Glutamatergic neuron (in vitro differentiated cells): ENCODE data around the gene NEURL1B. TPM values are rescaled to one million over a fixed set of nuclear protein-coding genes. Genes with fewer than 3 reads are reported as not detected.

Experiments used
- DNase-seq: peaks from one replicate; pipeline ENCODE4 v3.0.0; 2022
- H3K27ac Mint-ChIP-seq: one replicate; pipeline ENCODE4 v1.8.0; 2020; ENCODE audit warnings: mild to moderate bottlenecking, mixed read lengths, inconsistent platforms; ENCODE audit not compliant: unreplicated experiment
- H3K27me3 Mint-ChIP-seq: one replicate; pipeline ENCODE4 v1.8.0; 2020; ENCODE audit warnings: mild to moderate bottlenecking, moderate library complexity, mixed read lengths, inconsistent platforms; ENCODE audit not compliant: unreplicated experiment
- H3K36me3 Mint-ChIP-seq: one replicate; pipeline ENCODE4 v1.8.0; 2020; ENCODE audit warnings: mild to moderate bottlenecking, mixed read lengths, inconsistent platforms; ENCODE audit not compliant: unreplicated experiment
- H3K4me1 Mint-ChIP-seq: one replicate; pipeline ENCODE4 v1.8.0; 2020; ENCODE audit warnings: mild to moderate bottlenecking, low read depth, mixed read lengths, inconsistent platforms; ENCODE audit not compliant: unreplicated experiment
- H3K4me3 Mint-ChIP-seq: one replicate; pipeline ENCODE4 v1.8.0; 2020; ENCODE audit warnings: mild to moderate bottlenecking, mixed read lengths, inconsistent platforms; ENCODE audit not compliant: unreplicated experiment
- H3K9me3 Mint-ChIP-seq: one replicate; pipeline ENCODE4 v1.8.0; 2020; ENCODE audit warnings: mild to moderate bottlenecking, moderate library complexity, mixed read lengths, inconsistent platforms; ENCODE audit not compliant: unreplicated experiment
- CTCF ChIP-seq: fragments of 200-600 bp; sonication (generic); IDR thresholded peaks from one replicate; pipeline ENCODE4 v1.5.0; 2021; ENCODE audit not compliant: partially characterized antibody, unreplicated experiment
- total RNA-seq: library from RNA; stranded (reverse); fragmentation: NEBNext Ultra II Directional; extraction: Animal tissue kit (Norgen Biotek cat#: 25700); gene quantifications from one replicate; pipeline ENCODE4 v1.2.1, GENCODE V29; 2021; ENCODE audit not compliant: unreplicated experiment

The NEURL1B gene
- total RNA-seq, 1 donor from 2014 or later: 11.4 TPM

DNA sequence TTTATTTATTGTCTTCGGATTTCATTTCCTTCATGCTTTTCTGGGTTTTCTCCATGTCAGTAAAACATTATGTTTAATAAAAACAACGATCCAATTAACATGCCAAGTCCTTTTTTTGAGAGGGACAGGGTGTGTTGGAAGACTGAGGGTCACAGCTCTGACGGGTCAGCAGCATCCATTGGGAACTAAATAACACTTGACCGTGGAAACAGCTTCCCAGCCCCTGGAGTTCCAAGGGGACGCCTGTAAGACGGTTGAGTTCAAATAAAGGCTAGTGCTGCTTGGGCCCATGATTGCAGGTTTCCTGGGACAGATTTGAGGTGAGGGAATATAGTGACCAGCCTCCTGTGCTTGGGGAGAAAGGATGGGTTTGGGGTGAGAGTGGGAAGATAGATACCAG, 30.4 kb upstream of the NEURL1B start:
- Mint-ChIP-seq H3K4me1 (peaks cover 2% of the 10 kb centered on the region), H3K27ac (no peak overlapping the region), H3K4me3 (no peak overlapping the region), H3K9me3 (no peaks in the 10 kb centered on the region), H3K27me3 (no peaks in the 10 kb centered on the region), H3K36me3 (peaks cover 8% of the 10 kb centered on the region)
- DNase-seq: no peak
- TF ChIP-seq CTCF: no peak

- peaks cover 2% of the 10 kb centered on the region for H3K4me1 Mint-ChIP-seq
- DNase-seq: no peak
Observed at GRCh38 chr5:172611913-172612312, 29.1 kb upstream of the NEURL1B start.

GRCh38 chr5:172612771-172613170, 28.3 kb upstream of the NEURL1B start:
- Mint-ChIP-seq H3K9me3 (no peaks in the 10 kb centered on the region), H3K4me1 (peaks cover 2% of the 10 kb centered on the region), H3K27ac (no peak overlapping the region), H3K27me3 (peaks cover 2% of the 10 kb centered on the region), H3K4me3 (no peak overlapping the region), H3K36me3 (peaks cover under 1% of the 10 kb centered on the region)
- DNase-seq: no peak
- TF ChIP-seq CTCF: no peak

More at GRCh38 chr5:172611913-172612312, 29.1 kb upstream of the NEURL1B start:
- Mint-ChIP-seq H3K27ac (no peak overlapping the region), H3K27me3 (peaks cover 2% of the 10 kb centered on the region), H3K9me3 (no peaks in the 10 kb centered on the region), H3K36me3 (peaks cover 8% of the 10 kb centered on the region), H3K4me3 (no peak overlapping the region)
- no peak for TF ChIP-seq CTCF

- Mint-ChIP-seq H3K9me3 (peaks cover 2% of the 10 kb centered on the region), H3K36me3 (no peaks in the 10 kb centered on the region), H3K27me3 (peaks cover 7% of the 10 kb centered on the region), H3K4me1 (no peaks in the 10 kb centered on the region), H3K4me3 (no peak overlapping the region), H3K27ac (no peak overlapping the region)
- TF ChIP-seq CTCF: no peak
- no peak for DNase-seq
Observed at GRCh38 chr5:172616136-172616535, 24.9 kb upstream of the NEURL1B start.

GRCh38 chr5:172616730-172617129, 24.3 kb upstream of the NEURL1B start:
- Mint-ChIP-seq H3K36me3 (no peaks in the 10 kb centered on the region), H3K27me3 (peaks cover 7% of the 10 kb centered on the region), H3K27ac (no peak overlapping the region), H3K9me3 (peaks cover 2% of the 10 kb centered on the region), H3K4me1 (no peaks in the 10 kb centered on the region), H3K4me3 (no peak overlapping the region)
- no peak for TF ChIP-seq CTCF
- DNase-seq: no peak
